Keratinocyte (primary cell): Measurements from ENCODE around the gene NPDC1. TPM values are rescaled to one million over a fixed set of nuclear protein-coding genes. Genes with fewer than 3 reads are reported as not detected.
"Not testable (repeated sequence)": the region's sequence is repeated elsewhere in the genome, so short reads cannot be mapped to it uniquely, and the experiment has no call there.

Source experiments
- DNase-seq: peaks from one replicate; pipeline ENCODE4 v3.0.0-alpha.2; 2011; ENCODE audit warnings: low read depth, missing footprints, low spot score
- FAIRE-seq: peaks from 2 replicates; lab custom pipeline; 2011; peaks lifted over from hg19 to GRCh38; lab: Jason Lieb, UNC
- H2AFZ ChIP-seq: 2 replicates; pipeline ENCODE4 v1.6.0; 2012; ENCODE audit warnings: low read length, control low read depth, inconsistent platforms; ENCODE audit not compliant: control insufficient read depth
- H3K27ac ChIP-seq: 2 replicates; pipeline ENCODE4 v1.5.1; 2011; ENCODE audit warnings: low read length; ENCODE audit not compliant: control insufficient read depth, insufficient read depth
- H3K27me3 ChIP-seq: 3 replicates; pipeline ENCODE4 v1.6.0; 2011; ENCODE audit warnings: low read length; ENCODE audit not compliant: control insufficient read depth, insufficient read depth; ENCODE audit errors: extremely low read depth
- H3K36me3 ChIP-seq, 2 experiments: 2 replicates in 1 of 2; 3 replicates in 1 of 2; pipeline ENCODE4 v1.5.1; 2011; ENCODE audit warnings: low read length in 2 of 2, mild to moderate bottlenecking in 1 of 2; ENCODE audit not compliant: control insufficient read depth in 2 of 2, insufficient read depth in 2 of 2; ENCODE audit errors: extremely low read depth in 1 of 2
- H3K4me1 ChIP-seq: 3 replicates; pipeline ENCODE4 v1.5.1; 2011; ENCODE audit warnings: low read length; ENCODE audit not compliant: control insufficient read depth, insufficient read depth; ENCODE audit errors: extremely low read depth
- H3K4me2 ChIP-seq: 3 replicates; pipeline ENCODE4 v1.6.0; 2011; ENCODE audit warnings: low read depth, low read length; ENCODE audit not compliant: control insufficient read depth, insufficient read depth; ENCODE audit errors: extremely low read depth
- H3K4me3 ChIP-seq, 3 experiments: fragments of 200-600 bp in 1 of 3; sonication (generic) in 1 of 3; 2 replicates in 2 of 3; 3 replicates in 1 of 3; pipeline ENCODE4 v1.5.1; 2011 to 2016; ENCODE audit warnings: low read length in 3 of 3, mild to moderate bottlenecking in 3 of 3, control low read depth in 2 of 3, inconsistent platforms in 1 of 3, low read depth in 1 of 3, mixed read lengths in 1 of 3, mixed run types in 1 of 3, moderate library complexity in 1 of 3; ENCODE audit not compliant: control insufficient read depth in 2 of 3, insufficient read depth in 2 of 3; ENCODE audit errors: extremely low read depth in 1 of 3
- H3K79me2 ChIP-seq: 2 replicates; pipeline ENCODE4 v1.6.0; 2012; ENCODE audit warnings: low read length; ENCODE audit not compliant: control insufficient read depth, insufficient read depth
- H3K9ac ChIP-seq: 3 replicates; pipeline ENCODE4 v1.6.0; 2011; ENCODE audit warnings: low read length; ENCODE audit not compliant: control insufficient read depth, insufficient read depth; ENCODE audit errors: extremely low read depth
- H3K9me1 ChIP-seq: 3 replicates; pipeline ENCODE4 v1.6.0; 2011; ENCODE audit warnings: low read length; ENCODE audit not compliant: control insufficient read depth, insufficient read depth; ENCODE audit errors: extremely low read depth
- H3K9me3 ChIP-seq: 2 replicates; pipeline ENCODE4 v1.5.1; 2012; ENCODE audit warnings: low read depth, low read length; ENCODE audit not compliant: control insufficient read depth
- H4K20me1 ChIP-seq: 3 replicates; pipeline ENCODE4 v1.6.0; 2011; ENCODE audit warnings: low read length; ENCODE audit not compliant: control insufficient read depth, insufficient read depth; ENCODE audit errors: extremely low read depth
- CTCF ChIP-seq, 3 experiments: IDR thresholded peaks in 1 of 3; conservative IDR thresholded peaks in 1 of 3; optimal IDR thresholded peaks in 1 of 3; 2 replicates in 2 of 3; 3 replicates in 1 of 3; pipeline versions ENCODE3 to v1.5.1; 2011; ENCODE audit warnings: low read length in 3 of 3, mild to moderate bottlenecking in 3 of 3, moderate library complexity in 2 of 3, control low read depth in 1 of 3, inconsistent platforms in 1 of 3; ENCODE audit not compliant: insufficient read depth in 2 of 3; ENCODE audit errors: extremely low read depth in 1 of 3
- EZH2 ChIP-seq: IDR thresholded peaks from one replicate; pipeline ENCODE4 v1.6.1; 2012; ENCODE audit warnings: inconsistent platforms, mild to moderate bottlenecking, low read length, moderate library complexity
- dilution Hi-C: fragments of 300-500 bp; cut with MboI; formaldehyde crosslinking; loops from one replicate; pipeline ENCODE4 v1.7.0; 2020; ENCODE audit warnings: low sequenced_read_pairs; ENCODE audit not compliant: extremely low pct_ligation_motif_present
- polyA plus RNA-seq, 5 experiments: library from polyadenylated mRNA; depleted of rRNA in 3 of 5; stranded (reverse) in 3 of 5; stranded (forward) in 1 of 5; unstranded in 1 of 5; fragments of >200 nt; gene quantifications; 1 replicate in 1 of 5; 2 replicates in 3 of 5; 3 replicates in 1 of 5; pipeline versions ENCODE4 v1.2.1 to v1.2.3, GENCODE V29; 2011 to 2012; ENCODE audit warnings: missing spikeins in 2 of 5, low read depth in 1 of 5, low replicate concordance in 1 of 5

NPDC1 gene
- polyA plus RNA-seq, 1 donor (not counting 4 experiments of a cell fraction or from before 2014, with no cell fraction given), result 9.8 TPM

- Histone ChIP-seq H3K4me2 (no peak overlapping the region), H4K20me1 (no peaks in the 10 kb centered on the region), H3K36me3 (no peaks in the 10 kb centered on the region), H2AFZ (no peak overlapping the region), H3K4me3 (no peak overlapping the region), H3K9me3 (no peaks in the 10 kb centered on the region), H3K9ac (no peak overlapping the region), H3K27me3 (no peaks in the 10 kb centered on the region), H3K4me1 (peaks cover 18% of the 10 kb centered on the region), H3K79me2 (no peaks in the 10 kb centered on the region), H3K9me1 (no peaks in the 10 kb centered on the region), H3K27ac (no peak overlapping the region)
- TF ChIP-seq CTCF (optimal IDR thresholded peaks at IDR 0.05 in 1 of 3, IDR thresholded peaks at IDR 0.05 in 1 of 3, conservative IDR thresholded peaks at IDR 0.05 in 1 of 3; ENCODE audit: extremely low read depth in 1 of 3, insufficient read depth in 2 of 3, low read length in 3 of 3) (peak; percentile 74 to 97 (median 95)), EZH2 (no peak)
- dilution Hi-C loops, result no loop called here
- FAIRE-seq (no peak), DNase-seq (no peak)
Measured at GRCh38 chr9:137064027-137064879, 18.3 kb upstream of the NPDC1 start.

GRCh38 chr9:137063311-137064026, 17.5 kb upstream of the NPDC1 start:
- Histone ChIP-seq H3K36me3 (no peaks in the 10 kb centered on the region), H2AFZ (no peak overlapping the region), H3K27me3 (no peaks in the 10 kb centered on the region), H3K79me2 (no peaks in the 10 kb centered on the region), H4K20me1 (no peaks in the 10 kb centered on the region), H3K27ac (no peak overlapping the region), H3K4me2 (no peak overlapping the region), H3K9me3 (no peaks in the 10 kb centered on the region), H3K9me1 (no peaks in the 10 kb centered on the region), H3K4me1 (peaks cover 16% of the 10 kb centered on the region), H3K4me3 (no peak overlapping the region), H3K9ac (no peak overlapping the region)
- dilution Hi-C loops, result no loop called here
- no peak for FAIRE-seq
- TF ChIP-seq CTCF (optimal IDR thresholded peaks at IDR 0.05 in 1 of 3, IDR thresholded peaks at IDR 0.05 in 1 of 3, conservative IDR thresholded peaks at IDR 0.05 in 1 of 3; ENCODE audit: extremely low read depth in 1 of 3, insufficient read depth in 2 of 3, low read length in 3 of 3) (no peak), EZH2 (no peak)
- DNase-seq, result no peak

DNA sequence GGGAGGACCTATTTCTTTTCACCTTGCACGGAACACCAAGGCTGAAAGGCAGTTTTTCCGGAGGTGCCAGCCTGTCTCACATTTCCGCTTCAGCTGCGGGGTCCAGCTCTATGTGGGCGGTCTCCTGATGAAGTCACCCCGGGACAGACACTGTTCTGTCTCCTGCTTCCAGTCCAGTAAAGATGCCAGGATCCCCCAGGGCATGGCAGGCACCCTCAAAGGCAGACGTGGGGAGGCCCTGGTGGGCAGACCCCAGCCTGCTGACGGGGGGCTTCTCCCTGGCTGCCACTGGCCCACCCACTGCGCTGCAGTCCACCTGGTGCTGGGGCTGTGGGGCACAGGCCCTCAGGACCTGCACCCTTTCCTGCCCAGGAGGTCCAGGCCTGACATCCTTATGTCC, 16.8 kb upstream of the NPDC1 start:
- peaks cover 12% of the 10 kb centered on the region for H3K4me1 ChIP-seq
- peak overlapping the region; percentile 54 for H3K4me2 ChIP-seq
- H2AFZ ChIP-seq, DNase-seq, H3K79me2 ChIP-seq, H3K36me3 ChIP-seq, H3K9me1 ChIP-seq, H3K27ac ChIP-seq, FAIRE-seq, H3K4me3 ChIP-seq, dilution Hi-C loops, H3K9ac ChIP-seq, H3K27me3 ChIP-seq, H4K20me1 ChIP-seq, H3K9me3 ChIP-seq: not testable (repeated sequence)
